Measurements from ENCODE around the gene MAVS.

The MAVS gene

DNA sequence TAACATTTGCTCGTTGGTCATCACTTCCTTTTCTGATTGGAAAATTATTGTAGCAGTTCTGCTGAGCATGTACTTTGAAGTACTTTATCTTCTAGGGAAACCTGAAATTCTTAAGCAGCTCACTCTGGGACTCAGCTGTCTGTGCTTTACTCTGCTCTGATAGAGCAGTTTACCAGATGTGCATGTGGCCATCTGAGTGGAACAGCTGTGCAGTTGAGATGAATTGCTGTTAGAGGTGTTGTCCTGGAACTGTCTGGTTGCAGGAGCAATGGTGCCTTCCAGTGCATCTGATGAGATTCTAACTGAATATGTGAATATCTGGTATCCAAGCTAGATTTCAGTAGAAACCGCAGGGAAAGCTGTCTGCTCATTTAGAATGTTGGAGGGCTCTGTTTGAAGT is 69.7 kb downstream of the MAVS start:
- no peak for DNase-seq

DNA sequence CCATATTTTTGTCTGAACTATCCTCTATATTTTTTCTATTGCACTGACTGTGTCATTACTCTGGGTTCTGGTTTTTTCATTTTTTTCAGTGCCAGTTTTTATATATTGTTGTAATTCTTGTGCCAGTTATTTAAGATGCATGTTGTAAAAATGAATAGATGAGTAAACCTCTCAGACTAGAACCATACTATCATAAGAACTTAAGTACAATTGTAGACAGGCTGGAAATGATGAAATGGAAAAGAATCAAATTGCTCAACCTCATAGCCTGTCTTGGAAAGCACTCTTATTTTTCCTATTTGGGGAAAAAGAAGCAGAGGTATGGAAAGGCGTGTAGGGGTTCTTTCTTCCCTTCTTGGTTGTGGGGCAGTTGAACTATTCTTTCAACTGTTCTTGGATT is 72.7 kb downstream of the MAVS start:
- DNase-seq: no peak

DNA sequence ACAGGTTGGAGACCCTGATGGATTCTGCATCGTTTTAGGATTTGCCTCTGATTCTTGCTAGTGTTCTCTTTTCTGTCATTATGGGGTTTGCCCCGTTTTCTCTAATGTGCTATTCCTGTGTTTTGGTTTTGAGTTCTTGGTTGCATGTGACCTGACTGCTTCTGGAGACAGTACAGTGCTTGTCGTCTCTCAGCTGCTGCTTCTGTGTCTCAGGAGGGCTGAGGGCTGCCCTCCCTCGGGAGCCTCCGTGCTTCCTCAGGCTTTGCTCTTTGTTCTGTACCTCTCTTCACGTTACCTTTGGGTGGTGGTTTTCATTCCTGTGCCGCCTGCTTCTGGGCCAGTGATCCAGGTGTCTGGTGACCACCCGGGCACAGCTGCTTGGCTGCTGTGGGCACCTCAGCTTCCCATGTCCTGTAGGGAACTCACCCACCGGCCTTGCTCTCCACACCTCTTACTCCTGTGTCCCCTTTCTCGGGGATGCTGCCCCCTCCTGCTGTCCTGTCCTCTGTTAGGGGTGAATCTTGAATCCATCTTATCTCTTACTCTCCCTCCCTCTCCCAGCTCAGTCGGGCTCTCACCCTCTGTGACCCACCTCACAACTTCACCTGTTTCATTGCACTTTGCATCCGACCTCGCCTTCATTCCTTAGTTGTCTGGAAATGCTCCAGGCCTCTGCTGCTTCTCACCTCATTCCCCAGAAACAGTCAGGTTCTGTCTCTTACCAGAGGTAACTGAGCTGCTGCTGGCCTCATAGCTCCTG is 75.8 kb downstream of the MAVS start:
- DNase-seq: no peak

DNA sequence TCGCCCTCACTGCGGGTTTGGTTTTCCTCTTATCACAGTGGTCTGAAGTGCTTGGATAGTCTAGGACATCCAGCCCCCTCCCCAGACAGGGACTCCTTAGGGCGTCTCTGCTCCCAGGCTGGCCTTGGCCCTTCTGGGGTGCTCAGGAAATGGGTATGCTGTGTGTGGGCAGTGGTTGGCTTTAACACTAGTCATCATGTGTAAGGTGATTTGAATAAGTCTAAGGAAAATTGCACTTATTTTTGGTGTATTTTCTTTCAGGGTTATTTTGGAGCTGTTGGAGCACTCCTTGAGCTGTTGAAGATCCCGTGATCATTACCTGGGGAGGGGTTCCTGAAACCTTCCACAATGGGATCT is 76.3 kb downstream of the MAVS start:
- no peak for DNase-seq

DNA sequence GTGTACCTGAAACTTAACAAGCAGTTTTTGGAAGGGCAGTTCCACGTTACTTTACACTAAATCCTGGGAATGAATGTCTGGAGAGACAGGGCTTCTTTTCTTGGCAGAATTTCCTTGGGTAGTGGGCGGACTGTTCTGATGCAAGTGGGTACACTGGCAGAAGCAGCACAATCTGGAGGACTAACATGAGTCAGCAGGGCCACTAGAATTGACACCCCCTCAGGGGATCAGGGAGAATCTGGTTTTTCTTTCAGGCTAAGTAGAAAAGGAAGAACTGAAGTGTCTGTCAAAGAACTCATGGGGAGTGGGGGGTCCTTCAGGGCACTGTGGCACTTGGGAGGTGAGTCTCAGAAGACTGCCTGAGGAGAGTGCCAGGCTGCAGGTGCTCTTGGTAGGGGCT is 77.2 kb downstream of the MAVS start:
- DNase-seq: no peak

DNA sequence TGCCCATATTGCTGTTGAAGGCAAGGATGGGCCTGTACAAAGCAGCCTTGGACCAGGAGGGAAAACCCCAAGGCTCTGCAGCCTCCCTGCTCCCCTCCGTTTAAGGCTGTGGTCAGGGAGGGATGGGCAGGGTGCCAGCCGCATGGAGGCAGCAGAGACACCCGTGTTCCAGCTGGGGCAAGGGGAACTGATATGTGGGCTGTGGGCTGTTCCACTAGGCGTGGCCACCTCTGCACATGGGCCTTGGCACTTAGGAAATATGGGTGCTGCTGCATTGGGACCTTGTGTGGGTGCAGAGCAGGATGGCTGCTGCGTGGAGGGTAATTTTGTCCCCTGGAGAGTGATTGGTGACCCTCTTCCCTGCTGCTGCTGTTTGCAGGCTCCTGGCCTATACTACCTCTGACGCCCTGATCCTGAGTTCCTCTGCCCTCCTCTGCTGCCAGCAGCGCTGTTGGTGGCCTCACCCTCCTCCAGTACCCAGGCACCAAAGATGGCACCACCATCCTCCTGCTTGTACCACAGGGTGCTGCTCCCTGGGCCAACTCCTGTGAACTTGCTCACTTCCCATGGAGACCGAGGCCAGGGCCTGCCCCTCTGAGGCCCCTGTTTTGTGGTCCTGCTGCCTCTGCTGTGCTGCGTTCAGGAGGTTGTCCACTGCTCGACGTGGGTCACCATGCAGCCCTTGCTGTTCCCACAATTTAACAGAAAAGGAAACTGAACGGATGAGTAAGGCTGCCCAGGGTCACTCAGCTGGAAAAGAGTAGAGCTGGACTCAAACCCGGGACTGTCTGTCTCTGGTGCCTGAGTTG is 77.9 kb downstream of the MAVS start:
- DNase-seq: no peak

DNA sequence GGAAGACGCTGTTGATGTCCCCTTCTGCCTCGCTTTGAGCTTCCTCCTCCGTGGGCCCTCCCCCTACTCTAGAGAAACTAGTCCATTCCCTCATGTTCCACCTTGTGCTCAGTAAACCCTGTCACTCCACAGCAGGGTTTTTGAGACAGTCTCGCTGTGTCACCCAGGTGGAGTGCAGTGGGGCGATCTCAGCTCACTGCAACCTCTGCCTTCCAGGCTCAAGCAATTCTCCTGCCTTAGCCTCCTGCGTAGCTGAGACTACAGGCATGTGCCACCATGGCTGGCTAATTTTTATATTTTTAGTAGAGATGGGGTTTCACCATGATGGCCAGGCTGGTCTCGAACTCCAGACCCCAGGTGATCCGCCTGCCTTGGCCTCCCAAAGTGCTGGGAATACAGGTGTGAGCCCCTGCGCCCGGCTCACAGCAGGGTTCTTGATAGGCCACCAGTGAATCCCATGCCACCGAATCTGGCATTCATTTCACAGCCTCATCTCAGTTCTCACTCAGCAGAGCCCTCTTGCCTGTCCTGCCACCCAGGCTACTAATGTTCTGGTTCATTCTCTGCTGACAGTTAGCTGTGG is 78.6 kb downstream of the MAVS start:
- DNase-seq: no peak

Data from activated CD4-positive, alpha-beta T cell treated with anti-CD3 and anti-CD28 coated beads, Interleukin-2, Interleukin-6, amounts not matched to agents 100 ng/mL and 50 ng/mL, durations not matched to agents 16 hours and 8 hours (primary cell).